HEK293 (cell line): ENCODE measurements around the gene MFSD2A.

Experiments
- CTCF ChIA-PET: fragments of 350-600 bp; formaldehyde crosslinking; extraction: SDS; loops from one replicate; lab custom pipeline; 2021; ENCODE audit warnings: antibody characterized with exemption; lab: Yijun Ruan, JAX
- POLR2A ChIA-PET: fragments of 300-600 bp; formaldehyde crosslinking; extraction: SDS; loops from one replicate; lab custom pipeline; 2020; ENCODE audit warnings: antibody characterized with exemption, inconsistent platforms; lab: Yijun Ruan, JAX
- H3K27ac ChIP-seq: fragments of 200-500 bp; sonication (Bioruptor generic); 2 replicates; pipeline ENCODE4 v1.5.1; 2014; ENCODE audit warnings: low read depth, low read length, control low read depth, inconsistent platforms; ENCODE audit errors: extremely low read depth
- H3K36me3 ChIP-seq, 2 experiments: fragments of 200-500 bp in 1 of 2; sonication (Bioruptor generic) in 1 of 2; 1 replicate in 1 of 2; 2 replicates in 1 of 2; pipeline ENCODE4 v1.5.1; 2014 to 2017; ENCODE audit warnings: inconsistent platforms in 2 of 2, low read length in 2 of 2; ENCODE audit not compliant: control insufficient read depth in 2 of 2, insufficient read depth in 1 of 2
- H3K4me1 ChIP-seq: fragments of 200-500 bp; sonication (Bioruptor generic); 2 replicates; pipeline ENCODE4 v1.5.1; 2014; ENCODE audit warnings: mild to moderate bottlenecking, low read length, inconsistent platforms; ENCODE audit not compliant: control insufficient read depth, insufficient read depth
- H3K4me3 ChIP-seq: 2 replicates; pipeline ENCODE4 v1.5.1; 2011; ENCODE audit warnings: low read depth, mild to moderate bottlenecking, control low read depth, low read length, moderate library complexity
- H3K9me3 ChIP-seq: fragments of 200-500 bp; sonication (Bioruptor generic); 2 replicates; pipeline ENCODE4 v1.5.1; 2014; ENCODE audit warnings: low read depth, low read length, inconsistent platforms; ENCODE audit not compliant: control insufficient read depth, insufficient read depth
- IKZF3 ChIP-seq: fragments of 450-650 bp; IDR thresholded peaks from 2 replicates; pipeline ENCODE4 v1.5.0; 2018; ENCODE audit warnings: missing biosample characterization, mild to moderate bottlenecking, missing genetic modification characterization, moderate library complexity
- PATZ1 ChIP-seq: fragments of 450-650 bp; formaldehyde crosslinking; IDR thresholded peaks from 2 replicates; pipeline ENCODE4 v1.5.1; 2016; ENCODE audit warnings: missing biosample characterization, missing genetic modification characterization
- PRDM4 ChIP-seq: fragments of 450-650 bp; formaldehyde crosslinking; IDR thresholded peaks from 2 replicates; pipeline ENCODE4 v1.5.1; 2017; ENCODE audit warnings: missing biosample characterization, missing genetic modification characterization
- TRIM28 ChIP-seq: IDR thresholded peaks from 2 replicates; pipeline ENCODE4 v1.6.1; 2011; ENCODE audit warnings: low read length, control low read depth, borderline replicate concordance
- ZBTB26 ChIP-seq: fragments of 450-650 bp; formaldehyde crosslinking; optimal IDR thresholded peaks from 2 replicates; pipeline ENCODE3; 2016; ENCODE audit warnings: missing biosample characterization, mild to moderate bottlenecking, missing genetic modification characterization
- ZNF140 ChIP-seq: fragments of 450-650 bp; formaldehyde crosslinking; IDR thresholded peaks from 2 replicates; pipeline ENCODE4 v1.5.1; 2016; ENCODE audit warnings: missing biosample characterization, missing genetic modification characterization
- ZNF157 ChIP-seq: fragments of 450-650 bp; formaldehyde crosslinking; IDR thresholded peaks from 2 replicates; pipeline ENCODE4 v1.5.1; 2016; ENCODE audit warnings: missing biosample characterization, missing genetic modification characterization
- ZNF18 ChIP-seq: fragments of 450-650 bp; formaldehyde crosslinking; IDR thresholded peaks from 2 replicates; pipeline ENCODE4 v1.5.1; 2016; ENCODE audit warnings: missing biosample characterization, missing genetic modification characterization
- ZNF449 ChIP-seq: fragments of 450-650 bp; formaldehyde crosslinking; IDR thresholded peaks from 2 replicates; pipeline ENCODE4 v1.5.1; 2017; ENCODE audit warnings: missing biosample characterization, mild to moderate bottlenecking, missing genetic modification characterization, moderate library complexity
- ZNF473 ChIP-seq: fragments of 450-650 bp; formaldehyde crosslinking; IDR thresholded peaks from 2 replicates; pipeline ENCODE4 v1.5.1; 2017; ENCODE audit warnings: missing biosample characterization, missing genetic modification characterization
- ZNF530 ChIP-seq: fragments of 450-650 bp; formaldehyde crosslinking; IDR thresholded peaks from 2 replicates; pipeline ENCODE4 v1.5.1; 2016; ENCODE audit warnings: low read depth, missing biosample characterization, missing genetic modification characterization
- ZNF585B ChIP-seq: fragments of 450-650 bp; formaldehyde crosslinking; IDR thresholded peaks from 2 replicates; pipeline ENCODE4 v1.5.1; 2016; ENCODE audit warnings: missing biosample characterization, missing genetic modification characterization
- ZNF621 ChIP-seq: fragments of 450-650 bp; formaldehyde crosslinking; IDR thresholded peaks from 2 replicates; pipeline ENCODE4 v1.5.1; 2017; ENCODE audit warnings: missing biosample characterization, missing genetic modification characterization
- ZNF626 ChIP-seq: fragments of 450-650 bp; sonication (Bioruptor Pico); formaldehyde crosslinking; IDR thresholded peaks from 2 replicates; pipeline ENCODE4 v1.5.1; 2018; ENCODE audit warnings: missing biosample characterization, missing genetic modification characterization, inconsistent platforms
- ZNF670 ChIP-seq: fragments of 450-650 bp; formaldehyde crosslinking; IDR thresholded peaks from 2 replicates; pipeline ENCODE4 v1.5.1; 2016; ENCODE audit warnings: missing biosample characterization, missing genetic modification characterization, low read depth
- ZNF704 ChIP-seq: fragments of 450-650 bp; formaldehyde crosslinking; IDR thresholded peaks from 2 replicates; pipeline ENCODE4 v1.5.1; 2016; ENCODE audit warnings: missing biosample characterization, missing genetic modification characterization
- ZNF776 ChIP-seq: fragments of 450-650 bp; formaldehyde crosslinking; IDR thresholded peaks from 2 replicates; pipeline ENCODE4 v1.5.0; 2017; ENCODE audit warnings: missing biosample characterization, missing genetic modification characterization, borderline replicate concordance

Gene MFSD2A

GRCh38 chr1:39917825-39918224 is 37.1 kb upstream of the MFSD2A start:
- TF ChIP-seq ZNF670 (no peak), ZNF157 (tag by site-specific recombination) (no peak), ZNF621 (no peak), ZNF449 (tag by site-specific recombination) (no peak), ZNF704 (tag by site-specific recombination) (no peak), TRIM28 (no peak), ZBTB26 (tag by site-specific recombination) (no peak), ZNF473 (no peak), ZNF585B (tag by site-specific recombination) (no peak), ZNF140 (tag by site-specific recombination) (no peak), IKZF3 (tag by site-specific recombination) (no peak), PRDM4 (no peak), ZNF530 (no peak), ZNF18 (tag by site-specific recombination) (no peak), PATZ1 (no peak), ZNF776 (no peak), ZNF626 (tag by site-specific recombination) (no peak)
- no peaks in the 10 kb centered on the region for H3K36me3 ChIP-seq
- no peak overlapping the region for H3K27ac ChIP-seq
- ChIA-PET POLR2A (no interaction called here), CTCF (interaction anchor here (0.5 to 9.4 kb wide), 12 partner anchors 9 to 1079 kb away, joined by 3 to 188 read pairs (median 16); no protein-coding TSS in a partner anchor)
- H3K9me3 ChIP-seq, result no peaks in the 10 kb centered on the region
- no peak overlapping the region for H3K4me3 ChIP-seq
- H3K4me1 ChIP-seq, result no peaks in the 10 kb centered on the region
